Mesendoderm (in vitro differentiated cells): ENCODE results near the gene AUH.

Experiments
- DNase-seq: peaks from one replicate; pipeline ENCODE4 v3.0.0; 2013
- H2AK5ac ChIP-seq: 2 replicates; pipeline ENCODE4 v1.6.1; 2013; ENCODE audit warnings: low read length, inconsistent platforms
- H2BK120ac ChIP-seq: 2 replicates; pipeline ENCODE4 v1.6.1; 2013; ENCODE audit warnings: low read depth, mild to moderate bottlenecking, low read length, moderate library complexity, mixed read lengths
- H2BK15ac ChIP-seq: replicated peaks from 2 replicates; pipeline ENCODE4 v1.6.1; 2013; ENCODE audit warnings: low read depth, mild to moderate bottlenecking, moderate library complexity
- H2BK5ac ChIP-seq: 2 replicates; pipeline ENCODE4 v1.6.1; 2013; ENCODE audit warnings: low read length, inconsistent platforms
- H3K18ac ChIP-seq: 2 replicates; pipeline ENCODE4 v1.6.1; 2013; ENCODE audit warnings: mild to moderate bottlenecking, low read length, mixed read lengths
- H3K23ac ChIP-seq: one replicate; pipeline ENCODE4 v1.6.1; 2013; ENCODE audit warnings: low read length
- H3K27ac ChIP-seq: 2 replicates; pipeline ENCODE4 v1.5.1; 2013; ENCODE audit warnings: low read depth, mild to moderate bottlenecking, inconsistent platforms, low read length, moderate library complexity
- H3K27me3 ChIP-seq: 2 replicates; pipeline ENCODE4 v1.6.1; 2013; ENCODE audit warnings: low read length, control low read depth, mild to moderate bottlenecking, inconsistent platforms; ENCODE audit not compliant: insufficient read depth, poor library complexity
- H3K36me3 ChIP-seq: 2 replicates; pipeline ENCODE4 v1.6.1; 2013; ENCODE audit warnings: low read length, inconsistent platforms; ENCODE audit not compliant: control insufficient read depth, insufficient read depth
- H3K4ac ChIP-seq: one replicate; pipeline ENCODE4 v1.6.1; 2013; ENCODE audit warnings: low read depth, mild to moderate bottlenecking, low read length, moderate library complexity
- H3K4me1 ChIP-seq: 2 replicates; pipeline ENCODE4 v1.6.1; 2013; ENCODE audit warnings: low read depth, low read length, inconsistent platforms; ENCODE audit not compliant: control insufficient read depth
- H3K4me2 ChIP-seq: 2 replicates; pipeline ENCODE4 v1.6.1; 2013; ENCODE audit warnings: low read length
- H3K4me3 ChIP-seq: 2 replicates; pipeline ENCODE4 v1.5.1; 2013; ENCODE audit warnings: mild to moderate bottlenecking, low read length
- H3K56ac ChIP-seq: one replicate; pipeline ENCODE4 v1.6.1; 2013; ENCODE audit warnings: low read length
- H3K79me1 ChIP-seq: 2 replicates; pipeline ENCODE4 v1.6.1; 2013; ENCODE audit warnings: low read length, inconsistent platforms
- H3K79me2 ChIP-seq: 2 replicates; pipeline ENCODE4 v1.6.1; 2013; ENCODE audit warnings: mild to moderate bottlenecking, low read length; ENCODE audit not compliant: control insufficient read depth, insufficient read depth
- H3K9ac ChIP-seq: 2 replicates; pipeline ENCODE4 v1.6.1; 2013; ENCODE audit warnings: low read length, inconsistent platforms
- H4K5ac ChIP-seq: one replicate; pipeline ENCODE4 v1.6.1; 2013; ENCODE audit warnings: low read length
- H4K8ac ChIP-seq: one replicate; pipeline ENCODE4 v1.6.1; 2013; ENCODE audit warnings: low read depth, mild to moderate bottlenecking, control low read depth, low read length, moderate library complexity
- WGBS: extraction: QIAGEN DNeasy Blood & Tissue Kit; methylation state at CpG from one replicate; pipeline ENCODE4 v1.1.7; 2013; ENCODE audit warnings: low lambda C conversion rate, missing lambda C conversion rate; ENCODE audit not compliant: insufficient coverage; ENCODE audit errors: extremely low coverage; 5-methylcytosine and 5-hydroxymethylcytosine counted together

The AUH gene

GRCh38 chr9:91176426-91176825 lies 185.3 kb downstream of the AUH start:
- Histone ChIP-seq H4K8ac (no peak overlapping the region), H3K23ac (no peak overlapping the region), H3K27me3 (no peaks in the 10 kb centered on the region), H3K27ac (no peak overlapping the region), H3K9ac (no peak overlapping the region), H2BK120ac (no peak overlapping the region), H3K36me3 (no peaks in the 10 kb centered on the region), H3K79me1 (no peaks in the 10 kb centered on the region), H3K56ac (no peak overlapping the region), H3K4me3 (no peak overlapping the region), H3K79me2 (no peaks in the 10 kb centered on the region), H3K4ac (no peak overlapping the region), H2AK5ac (no peak overlapping the region), H3K4me1 (no peaks in the 10 kb centered on the region), H4K5ac (no peak overlapping the region), H2BK15ac (no peak overlapping the region), H2BK5ac (no peak overlapping the region), H3K4me2 (no peak overlapping the region), H3K18ac (no peak overlapping the region)
- WGBS, result no CpG with 5 or more reads among the region's 7 CpGs
- no peak for DNase-seq

DNA sequence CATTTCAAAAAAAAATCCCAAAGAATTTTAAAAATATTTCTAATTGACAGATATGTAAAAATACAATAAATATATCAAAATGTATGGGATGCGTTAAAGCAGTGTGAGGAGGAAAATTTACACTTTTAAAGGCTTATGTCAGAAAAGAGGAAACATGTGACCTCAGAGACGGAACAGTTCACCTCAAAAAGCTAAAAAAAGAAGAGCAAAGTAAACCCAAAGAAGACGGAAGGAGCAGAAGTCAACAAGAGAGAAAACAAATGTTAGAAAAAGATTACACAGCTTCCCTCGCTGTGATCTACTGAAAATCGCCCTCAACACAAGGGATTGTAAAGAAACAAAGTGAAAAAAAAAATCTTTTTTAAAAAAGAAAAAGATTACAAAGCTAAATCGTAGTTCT lies 186.9 kb downstream of the AUH start:
- Histone ChIP-seq H3K9ac (no peak overlapping the region), H2BK5ac (no peak overlapping the region), H3K79me1 (no peaks in the 10 kb centered on the region), H3K56ac (no peak overlapping the region), H3K4ac (no peak overlapping the region), H3K4me3 (no peak overlapping the region), H3K27me3 (no peaks in the 10 kb centered on the region), H4K8ac (no peak overlapping the region), H3K4me2 (no peak overlapping the region), H4K5ac (no peak overlapping the region), H2BK15ac (no peak overlapping the region), H3K36me3 (no peaks in the 10 kb centered on the region), H3K79me2 (no peaks in the 10 kb centered on the region), H2BK120ac (no peak overlapping the region), H2AK5ac (no peak overlapping the region), H3K23ac (no peak overlapping the region), H3K18ac (no peak overlapping the region), H3K27ac (no peak overlapping the region), H3K4me1 (no peaks in the 10 kb centered on the region)
- no CpG with 5 or more reads among the region's 6 CpGs for whole genome bisulfite sequencing
- no peak for DNase-seq

GRCh38 chr9:91172329-91172728 lies 189.4 kb downstream of the AUH start:
- Histone ChIP-seq H3K27me3 (no peaks in the 10 kb centered on the region), H3K4ac (no peak overlapping the region), H2BK120ac (no peak overlapping the region), H3K4me2 (no peak overlapping the region), H3K18ac (no peak overlapping the region), H4K5ac (no peak overlapping the region), H3K9ac (no peak overlapping the region), H2BK15ac (no peak overlapping the region), H3K27ac (no peak overlapping the region), H4K8ac (no peak overlapping the region), H2AK5ac (no peak overlapping the region), H3K23ac (no peak overlapping the region), H2BK5ac (no peak overlapping the region), H3K56ac (no peak overlapping the region), H3K36me3 (no peaks in the 10 kb centered on the region), H3K4me3 (no peak overlapping the region), H3K79me2 (no peaks in the 10 kb centered on the region), H3K4me1 (no peaks in the 10 kb centered on the region), H3K79me1 (no peaks in the 10 kb centered on the region)
- no CpG with 5 or more reads among the region's 1 CpG for WGBS
- DNase-seq, result no peak

GRCh38 chr9:91170951-91171350 lies 190.8 kb downstream of the AUH start:
- no peak overlapping the region for H2BK15ac ChIP-seq

GRCh38 chr9:91166796-91167366 lies 194.8 kb downstream of the AUH start:
- WGBS, result no CpG with 5 or more reads among the region's 10 CpGs
- Histone ChIP-seq H2BK5ac (no peak overlapping the region), H3K27ac (no peak overlapping the region), H3K4me2 (no peak overlapping the region), H3K4me1 (peaks cover 2% of the 10 kb centered on the region), H3K18ac (no peak overlapping the region), H3K23ac (no peak overlapping the region), H2BK120ac (no peak overlapping the region), H3K56ac (no peak overlapping the region), H2AK5ac (no peak overlapping the region), H4K5ac (no peak overlapping the region), H3K79me1 (no peaks in the 10 kb centered on the region), H3K27me3 (no peaks in the 10 kb centered on the region), H3K79me2 (no peaks in the 10 kb centered on the region), H4K8ac (no peak overlapping the region), H3K36me3 (no peaks in the 10 kb centered on the region), H3K4me3 (no peak overlapping the region), H2BK15ac (no peak overlapping the region), H3K4ac (no peak overlapping the region), H3K9ac (no peak overlapping the region)
- peak; percentile 22 for DNase-seq

More at GRCh38 chr9:91170951-91171350, 190.8 kb downstream of the AUH start:
- no peaks in the 10 kb centered on the region for H3K27me3 ChIP-seq
- no peak overlapping the region for H3K56ac ChIP-seq
- H2AK5ac ChIP-seq, result no peak overlapping the region
- H2BK5ac ChIP-seq, result no peak overlapping the region
- H2BK120ac ChIP-seq, result no peak overlapping the region
- H3K79me1 ChIP-seq, result no peaks in the 10 kb centered on the region
- no peak overlapping the region for H3K4me2 ChIP-seq
- H3K9ac ChIP-seq, result no peak overlapping the region
- H3K4me3 ChIP-seq, result no peak overlapping the region
- H3K36me3 ChIP-seq, result no peaks in the 10 kb centered on the region
- H3K18ac ChIP-seq, result no peak overlapping the region
- H3K27ac ChIP-seq, result no peak overlapping the region
- no peaks in the 10 kb centered on the region for H3K79me2 ChIP-seq
- H3K4me1 ChIP-seq, result no peaks in the 10 kb centered on the region
- DNase-seq, result no peak
- H4K8ac ChIP-seq, result no peak overlapping the region
- no peak overlapping the region for H3K4ac ChIP-seq
- H3K23ac ChIP-seq, result no peak overlapping the region
- H4K5ac ChIP-seq, result no peak overlapping the region
